HG02840 (cell line): Measurements from ENCODE around the gene KRTAP10-3.
"Not testable (repeated sequence)": the region's sequence is repeated elsewhere in the genome, so short reads cannot be mapped to it uniquely, and the experiment has no call there.

ENCODE experiments used
- ATAC-seq: cut with Tn5 transposase; IDR thresholded peaks from one replicate; pipeline ENCODE4 v1.9.1; 2021; ENCODE audit warnings: mild to moderate bottlenecking, moderate library complexity, moderate number of reproducible peaks; ENCODE audit not compliant: unreplicated experiment, low FRiP score

Gene KRTAP10-3

DNA sequence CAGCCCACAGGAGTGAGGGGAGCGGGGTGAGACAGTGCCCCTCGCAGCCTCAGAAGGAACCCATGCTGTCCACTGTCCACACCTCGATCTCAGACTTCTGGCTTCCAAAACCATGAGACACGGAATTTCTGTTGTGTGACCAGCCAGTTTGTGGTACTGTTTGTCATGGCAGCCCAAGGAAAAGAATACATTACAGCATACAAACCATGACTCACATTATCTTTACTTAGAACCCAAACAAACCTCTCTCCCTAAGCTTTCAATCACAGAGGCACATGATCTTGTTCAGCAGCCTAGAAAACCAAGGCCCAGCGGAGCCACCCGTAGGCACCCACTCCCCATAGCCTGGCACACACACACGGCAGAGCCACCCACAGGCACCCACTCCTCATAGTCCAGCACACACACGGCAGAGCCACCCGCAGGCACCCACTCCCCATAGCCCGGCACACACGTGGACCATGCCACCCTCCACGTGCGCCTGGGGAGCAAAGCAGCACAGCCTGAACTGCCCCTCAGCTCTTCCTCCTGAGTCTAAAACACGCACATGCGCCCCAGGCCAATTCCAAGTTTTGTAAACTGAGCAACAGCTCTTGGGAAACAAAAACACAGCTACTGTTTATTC lies 14.5 kb upstream of the KRTAP10-3 start:
- ATAC-seq = no peak

GRCh38 chr21:44571844-44572782 lies 13.5 kb upstream of the KRTAP10-3 start:
- no peak for ATAC-seq

GRCh38 chr21:44571296-44571695 lies 12.7 kb upstream of the KRTAP10-3 start:
- no peak for ATAC-seq

GRCh38 chr21:44569861-44570517 lies 11.4 kb upstream of the KRTAP10-3 start:
- ATAC-seq = no peak

DNA sequence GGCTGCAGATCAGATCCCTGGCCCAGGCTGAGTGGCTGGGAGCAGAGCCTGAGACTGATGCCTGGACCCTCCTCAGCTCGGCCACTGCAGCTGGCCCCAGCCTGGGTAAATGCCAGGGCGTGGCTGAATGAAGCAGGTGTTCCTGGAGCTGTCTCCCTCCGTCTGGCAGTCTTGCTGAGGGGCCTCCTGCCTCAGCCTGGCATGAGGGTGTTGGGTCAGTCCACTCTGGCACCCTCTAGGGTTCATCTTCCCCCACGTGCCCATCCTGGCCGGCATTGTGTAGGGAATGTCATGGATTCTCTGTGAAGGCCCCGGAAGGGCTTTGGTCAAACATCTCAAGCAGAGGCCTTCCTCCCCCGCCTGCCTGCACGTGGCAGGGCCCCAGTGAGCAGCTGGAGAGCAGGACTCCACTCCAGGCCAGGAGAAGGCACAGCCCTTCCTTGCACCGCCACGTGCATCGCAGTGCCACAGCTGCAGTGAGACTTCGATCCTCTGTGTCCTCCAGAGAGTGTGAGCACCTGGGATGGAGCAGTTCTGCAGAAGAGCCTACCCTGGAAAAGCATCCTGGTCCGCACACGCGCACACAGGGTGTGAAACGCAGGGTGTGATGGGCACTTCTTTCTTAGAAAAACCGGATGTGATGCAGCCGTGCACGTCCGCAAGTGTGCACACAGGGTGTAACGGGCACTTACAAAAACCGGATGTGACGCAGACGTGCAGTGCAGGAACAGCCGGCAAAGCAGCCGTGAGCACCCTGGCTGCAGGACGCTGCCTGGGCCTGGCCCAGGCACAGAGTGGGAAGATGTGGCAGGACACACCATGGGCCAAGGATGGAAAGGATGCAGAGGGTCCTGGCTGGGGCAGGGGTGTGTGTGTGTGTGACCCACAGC lies 10.3 kb upstream of the KRTAP10-3 start:
- no peak for ATAC-seq

DNA sequence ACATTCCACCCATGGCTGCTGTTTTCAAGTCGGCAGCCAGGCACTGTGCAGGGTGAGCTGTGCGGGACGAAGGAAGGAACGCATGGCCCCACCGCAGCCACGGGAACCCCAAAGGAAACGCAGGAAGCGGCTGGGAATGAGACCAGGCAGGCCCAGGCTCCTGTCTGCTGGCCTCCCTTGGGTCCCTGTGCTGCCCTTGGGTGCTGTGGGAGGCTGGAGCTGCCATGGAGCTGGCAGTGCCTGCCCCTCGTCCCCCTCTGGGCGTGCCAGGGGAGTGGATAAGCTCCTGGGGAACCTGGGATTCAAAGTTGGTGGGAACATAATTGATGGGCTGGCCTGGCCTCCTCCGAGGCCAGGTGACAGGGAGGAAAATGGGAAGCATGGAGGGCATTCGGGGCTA lies 9.7 kb upstream of the KRTAP10-3 start:
- ATAC-seq = no peak

GRCh38 chr21:44567481-44568171 lies 9.0 kb upstream of the KRTAP10-3 start:
- no peak for ATAC-seq

- ATAC-seq = no peak
These were observed 7.8 kb upstream of the KRTAP10-3 start for GRCh38 chr21:44566403-44566802.

DNA sequence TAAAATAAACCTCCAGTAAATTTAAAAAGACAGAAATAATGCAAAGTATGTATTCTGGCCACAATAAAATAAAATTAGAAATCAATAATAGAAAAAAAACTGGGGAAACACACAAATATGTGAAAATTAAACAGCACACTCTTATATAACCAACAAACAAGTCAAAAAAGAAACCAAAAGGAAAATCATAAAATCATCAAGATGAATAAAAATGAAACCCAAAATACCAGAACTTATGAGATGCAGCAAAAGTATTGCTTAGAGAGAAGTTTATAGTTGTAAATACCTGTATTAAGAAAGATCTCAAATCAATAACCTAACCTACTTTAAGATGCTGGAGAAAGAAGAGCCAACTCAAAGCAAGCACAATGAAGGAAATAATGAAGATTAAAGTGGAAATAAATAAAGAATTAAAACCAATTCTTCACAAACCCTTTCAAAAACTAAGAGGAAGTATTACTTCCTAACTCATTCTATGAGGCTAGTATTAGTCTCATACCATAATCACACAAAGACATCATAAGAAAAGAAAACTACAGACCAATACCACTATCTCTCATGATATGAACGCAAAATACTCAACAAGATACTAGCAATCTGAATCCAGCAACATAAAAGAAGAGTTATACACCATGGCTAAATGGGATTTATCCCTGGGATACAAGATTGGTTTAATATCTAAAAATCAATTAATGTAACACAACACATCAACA lies 6.4 kb upstream of the KRTAP10-3 start:
- no peak for ATAC-seq

DNA sequence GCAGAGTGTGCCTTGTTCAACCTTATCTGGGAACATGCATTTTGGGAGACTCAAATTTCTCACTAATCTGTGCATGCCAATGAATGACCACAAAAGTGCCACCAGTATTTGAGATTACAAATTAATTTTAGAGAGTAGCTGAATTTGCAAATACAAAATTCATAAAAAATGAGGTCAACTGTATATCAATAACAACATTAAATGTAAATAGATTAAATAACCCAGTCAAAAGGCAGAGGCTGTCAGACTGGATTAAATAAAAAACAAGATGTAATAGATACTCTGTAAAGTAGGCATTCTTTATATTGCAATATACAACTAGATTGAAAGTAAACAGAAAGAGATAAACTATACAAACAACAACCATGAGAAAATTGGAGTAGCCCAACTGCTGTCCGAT lies 5.5 kb upstream of the KRTAP10-3 start:
- no peak for ATAC-seq

GRCh38 chr21:44558329-44558675 lies 293 bp downstream of the KRTAP10-3 start:
- ATAC-seq = not testable (repeated sequence)

- ATAC-seq = no peak
These were observed 885 bp downstream of the KRTAP10-3 start for GRCh38 chr21:44557491-44558328.

DNA sequence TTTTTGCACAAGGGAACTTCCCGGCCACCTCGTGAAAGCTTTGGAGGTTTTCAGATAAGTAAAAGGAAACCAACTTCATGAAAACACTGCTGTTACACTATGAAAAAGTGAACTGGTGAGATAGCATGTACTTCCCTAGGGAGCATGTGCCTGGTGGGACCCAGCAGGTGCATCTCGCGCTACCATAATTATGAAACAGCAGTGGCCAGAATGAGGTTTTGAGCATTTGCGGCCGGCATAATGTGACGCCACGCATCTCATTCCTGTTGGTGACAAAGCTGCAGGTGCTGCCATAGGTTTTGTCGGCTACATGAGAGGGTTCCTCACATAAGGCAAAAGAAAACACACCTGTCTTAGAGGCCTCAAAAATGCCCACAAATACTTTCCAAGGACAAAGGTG lies 1.7 kb downstream of the KRTAP10-3 start:
- no peak for ATAC-seq

- ATAC-seq = no peak
These were observed 3.3 kb downstream of the KRTAP10-3 start for GRCh38 chr21:44555200-44555875.

GRCh38 chr21:44552681-44553080 lies 5.9 kb downstream of the KRTAP10-3 start:
- no peak for ATAC-seq

DNA sequence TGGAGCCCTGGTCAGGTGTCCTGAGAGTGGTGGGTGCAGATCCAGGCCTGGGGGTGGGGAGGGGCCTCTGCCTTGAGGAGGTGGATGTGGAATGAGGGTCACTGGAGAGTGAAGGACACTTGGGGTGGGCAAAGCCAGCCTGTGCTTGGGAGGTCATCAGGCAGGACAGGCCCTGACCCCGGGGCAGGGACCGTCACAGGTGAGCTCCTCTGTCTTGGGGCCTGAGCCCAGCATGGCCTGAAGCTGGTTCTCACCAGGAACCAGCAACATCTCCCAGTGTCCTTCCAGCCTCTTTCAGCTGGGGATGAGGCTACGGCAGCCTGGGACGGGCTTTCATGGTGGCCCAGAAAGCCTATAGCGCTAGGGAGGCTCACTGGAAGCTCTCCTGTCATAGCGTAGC lies 6.5 kb downstream of the KRTAP10-3 start:
- no peak for ATAC-seq

GRCh38 chr21:44551340-44551961 lies 7.1 kb downstream of the KRTAP10-3 start, which contains the start of gene KRTAP10-2:
Gene KRTAP10-2, minus strand, starts transcription at chr21:44551505. Its CDS starts 47 bp downstream, at chr21:44551458.
- ATAC-seq = no peak
